ENCODE results near the gene SPO11.

Gene SPO11

GRCh38 chr20:57287901-57288300, 41.7 kb upstream of the SPO11 start:
- H3K79me2 ChIP-seq (ENCODE audit: insufficient read depth, low read length) = no peaks in the 10 kb centered on the region
- no peak overlapping the region for H3K4me3 ChIP-seq (ENCODE audit: low read length, poor library complexity, severe bottlenecking)

GRCh38 chr20:57288651-57289277, 40.8 kb upstream of the SPO11 start:
- H2AFZ ChIP-seq (ENCODE audit: low read length) = no peak overlapping the region
- no peaks in the 10 kb centered on the region for H3F3A ChIP-seq (ENCODE audit: low read depth)
- no peak overlapping the region for H3K4me3 ChIP-seq (ENCODE audit: low read length, poor library complexity, severe bottlenecking)
- no peak overlapping the region for H3K9ac ChIP-seq (ENCODE audit: low read depth, low read length, poor library complexity, severe bottlenecking)
- H3K27me3 ChIP-seq (ENCODE audit: insufficient read depth, low read length, poor library complexity, severe bottlenecking) = no peaks in the 10 kb centered on the region
- no peaks in the 10 kb centered on the region for H3K4me1 ChIP-seq (ENCODE audit: insufficient read depth, low read length, poor library complexity, severe bottlenecking)
- no peaks in the 10 kb centered on the region for H3K36me3 ChIP-seq (ENCODE audit: insufficient read depth, low read length)
- no peaks in the 10 kb centered on the region for H3K79me2 ChIP-seq (ENCODE audit: insufficient read depth, low read length)
- H3K9me3 ChIP-seq (ENCODE audit: insufficient read depth, low read depth, low read length) = no peaks in the 10 kb centered on the region
- no peaks in the 10 kb centered on the region for H4K20me1 ChIP-seq (ENCODE audit: insufficient read depth, low read length, poor library complexity, severe bottlenecking)
- H3K9me2 ChIP-seq (replicated peaks; ENCODE audit: low read depth, low read length) = no peaks in the 10 kb centered on the region
- H3K4me2 ChIP-seq (ENCODE audit: low read depth, low read length, poor library complexity, severe bottlenecking) = no peak overlapping the region
- TF ChIP-seq EZH2phosphoT487 (IDR thresholded peaks at IDR 0.05; ENCODE audit: borderline replicate concordance) (no peak), CTCF (conservative IDR thresholded peaks at IDR 0.05; ENCODE audit: low read length) (no peak)

More at GRCh38 chr20:57287901-57288300, 41.7 kb upstream of the SPO11 start:
- Histone ChIP-seq H3K4me2 (ENCODE audit: low read depth, low read length, poor library complexity, severe bottlenecking) (no peak overlapping the region), H3F3A (ENCODE audit: low read depth) (no peaks in the 10 kb centered on the region), H3K4me1 (ENCODE audit: insufficient read depth, low read length, poor library complexity, severe bottlenecking) (no peaks in the 10 kb centered on the region), H3K36me3 (ENCODE audit: insufficient read depth, low read length) (no peaks in the 10 kb centered on the region), H3K9me2 (replicated peaks; ENCODE audit: low read depth, low read length) (no peaks in the 10 kb centered on the region), H3K9ac (ENCODE audit: low read depth, low read length, poor library complexity, severe bottlenecking) (no peak overlapping the region), H3K27me3 (ENCODE audit: insufficient read depth, low read length, poor library complexity, severe bottlenecking) (no peaks in the 10 kb centered on the region), H3K9me3 (ENCODE audit: insufficient read depth, low read depth, low read length) (no peaks in the 10 kb centered on the region), H2AFZ (ENCODE audit: low read length) (no peak overlapping the region), H4K20me1 (ENCODE audit: insufficient read depth, low read length, poor library complexity, severe bottlenecking) (no peaks in the 10 kb centered on the region)
- no peak for TF ChIP-seq EZH2phosphoT487 (IDR thresholded peaks at IDR 0.05; ENCODE audit: borderline replicate concordance)
- TF ChIP-seq CTCF (conservative IDR thresholded peaks at IDR 0.05; ENCODE audit: low read length) = no peak

GRCh38 chr20:57289391-57290177, 40.0 kb upstream of the SPO11 start:
- no peak overlapping the region for H2AFZ ChIP-seq (ENCODE audit: low read length)
- H3F3A ChIP-seq (ENCODE audit: low read depth) = no peaks in the 10 kb centered on the region
- no peak overlapping the region for H3K4me3 ChIP-seq (ENCODE audit: low read length, poor library complexity, severe bottlenecking)
- H3K9me3 ChIP-seq (ENCODE audit: insufficient read depth, low read depth, low read length) = no peaks in the 10 kb centered on the region
- no peaks in the 10 kb centered on the region for H4K20me1 ChIP-seq (ENCODE audit: insufficient read depth, low read length, poor library complexity, severe bottlenecking)
- TF ChIP-seq EZH2phosphoT487 (IDR thresholded peaks at IDR 0.05; ENCODE audit: borderline replicate concordance) = no peak
- no peak for TF ChIP-seq CTCF (conservative IDR thresholded peaks at IDR 0.05; ENCODE audit: low read length)
- no peaks in the 10 kb centered on the region for H3K4me1 ChIP-seq (ENCODE audit: insufficient read depth, low read length, poor library complexity, severe bottlenecking)
- no peak overlapping the region for H3K4me2 ChIP-seq (ENCODE audit: low read depth, low read length, poor library complexity, severe bottlenecking)
- no peaks in the 10 kb centered on the region for H3K9me2 ChIP-seq (replicated peaks; ENCODE audit: low read depth, low read length)
- no peaks in the 10 kb centered on the region for H3K36me3 ChIP-seq (ENCODE audit: insufficient read depth, low read length)
- no peaks in the 10 kb centered on the region for H3K27me3 ChIP-seq (ENCODE audit: insufficient read depth, low read length, poor library complexity, severe bottlenecking)
- H3K9ac ChIP-seq (ENCODE audit: low read depth, low read length, poor library complexity, severe bottlenecking) = no peak overlapping the region
- H3K79me2 ChIP-seq (ENCODE audit: insufficient read depth, low read length) = no peaks in the 10 kb centered on the region

Data from Loucy (cell line).